G401.6 (cell line): ENCODE measurements around the gene SETD1B.
"Not testable (repeated sequence)": the region's sequence is repeated elsewhere in the genome, so short reads cannot be mapped to it uniquely, and the experiment has no call there.

Source experiments
- FAIRE-seq: peaks from 2 replicates; lab custom pipeline; 2012; peaks lifted over from hg19 to GRCh38; lab: Jason Lieb, UNC

The SETD1B gene

GRCh38 chr12:121858662-121859572, 55.1 kb downstream of the SETD1B start, which contains the start of gene HPD:
TSS of gene HPD (minus strand) at chr12:121858859. CDS start at chr12:121858823, 36 bp downstream.
- peak; percentile 28 for FAIRE-seq

DNA sequence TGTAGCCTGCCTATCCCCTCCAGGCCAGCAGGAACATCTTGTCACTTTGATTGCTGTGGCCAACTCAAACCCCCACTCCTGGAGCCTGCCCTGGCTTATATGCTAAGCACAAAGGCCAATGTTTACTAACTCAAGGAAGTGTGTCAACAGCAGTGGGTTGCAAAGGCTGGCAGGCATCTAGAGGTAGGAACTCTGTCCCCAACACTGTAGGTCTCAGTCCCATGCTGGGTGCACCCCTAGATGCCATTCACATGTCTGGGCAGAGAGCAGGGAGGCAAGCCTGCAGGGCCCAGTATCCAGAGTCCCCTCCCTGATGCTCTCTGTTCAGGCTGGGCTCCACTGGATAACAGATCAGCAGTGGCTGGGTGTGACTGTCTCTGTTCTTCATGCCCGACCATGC, 56.4 kb downstream of the SETD1B start:
- FAIRE-seq, result no peak

- not testable (repeated sequence) for FAIRE-seq
Observed at GRCh38 chr12:121860699-121861098, 56.9 kb downstream of the SETD1B start.

GRCh38 chr12:121861636-121862254, 57.9 kb downstream of the SETD1B start:
- peak; percentile 83 for FAIRE-seq

DNA sequence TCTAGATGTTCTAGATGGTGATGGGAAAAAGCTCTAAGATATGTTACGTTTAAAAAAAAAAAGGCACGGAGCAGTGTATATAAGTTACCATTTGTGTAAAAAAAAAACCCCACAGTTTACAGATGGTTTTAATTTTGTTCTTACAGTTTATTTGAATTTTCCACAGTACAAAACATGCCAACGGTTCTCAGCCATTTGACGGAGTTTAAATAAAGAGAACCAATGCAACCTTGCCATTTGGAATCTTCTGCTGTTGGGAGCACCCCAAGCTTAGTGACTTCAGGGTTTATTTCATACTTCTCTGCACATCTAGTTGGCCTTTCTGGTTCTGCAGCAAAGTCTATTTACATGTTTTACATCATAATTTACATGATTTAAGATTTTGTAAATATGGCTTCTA, 62.5 kb downstream of the SETD1B start:
- FAIRE-seq, result no peak

DNA sequence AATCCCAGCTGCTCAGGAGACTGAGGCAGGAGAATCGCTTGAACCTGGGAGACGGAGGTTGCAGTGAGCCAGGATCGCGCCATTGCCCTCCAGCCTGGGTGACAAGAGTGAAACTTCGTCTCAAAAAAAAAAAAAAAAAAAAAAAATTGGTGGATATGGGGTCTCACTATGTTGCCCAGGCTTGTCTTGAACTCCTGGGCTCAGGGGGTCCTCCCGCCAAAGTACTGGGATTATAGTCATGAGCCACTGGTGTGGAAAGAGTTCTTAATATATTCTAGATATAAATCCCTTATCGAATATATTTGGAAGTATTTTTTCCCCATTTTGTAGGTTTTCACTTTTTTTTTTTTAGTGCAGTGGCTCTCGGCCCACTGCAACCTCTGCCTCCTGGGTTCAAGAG, 65.4 kb downstream of the SETD1B start:
- FAIRE-seq, result not testable (repeated sequence)

GRCh38 chr12:121871467-121871866, 67.7 kb downstream of the SETD1B start:
- FAIRE-seq, result no peak

GRCh38 chr12:121872546-121873215, 68.9 kb downstream of the SETD1B start:
- no peak for FAIRE-seq

- no peak for FAIRE-seq
Observed at GRCh38 chr12:121873216-121873569, 69.4 kb downstream of the SETD1B start.

DNA sequence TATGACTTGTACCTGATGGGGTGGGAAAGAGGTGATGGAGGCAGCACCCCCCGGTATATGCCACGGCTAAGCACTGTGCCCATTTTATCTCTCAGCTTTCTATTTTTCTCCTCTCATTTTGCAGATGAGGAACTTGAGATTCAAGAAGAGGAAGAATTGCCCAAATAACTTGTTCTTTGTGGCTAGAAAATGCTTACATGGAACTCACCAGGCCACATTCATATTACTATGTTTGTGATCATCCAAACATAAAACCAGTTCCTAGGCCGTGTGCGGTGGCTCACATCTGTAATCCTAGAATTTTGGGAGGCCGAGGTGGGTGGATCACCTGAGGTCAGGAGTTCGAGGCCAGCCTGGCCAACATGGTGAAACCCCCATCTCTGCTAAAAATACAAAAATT, 70.3 kb downstream of the SETD1B start:
- FAIRE-seq, result no peak

DNA sequence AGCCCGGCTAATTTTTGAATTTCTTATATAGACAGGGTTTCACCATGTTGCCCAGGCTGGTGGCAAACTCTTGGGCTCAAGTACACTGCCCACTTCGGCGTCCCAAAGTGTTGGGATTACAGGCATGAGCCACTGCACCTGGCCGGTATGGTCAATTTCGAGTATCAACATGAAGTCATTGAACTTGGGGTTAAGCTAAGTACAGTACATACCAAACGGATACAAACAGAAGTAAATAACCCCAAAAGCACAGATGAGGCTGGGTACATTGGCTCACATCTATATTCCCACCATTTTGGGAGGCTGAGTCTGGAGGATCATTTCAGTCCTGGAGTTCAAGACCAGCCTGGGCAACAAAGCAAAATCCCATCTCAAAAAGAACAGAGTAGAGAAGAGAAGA, 71.8 kb downstream of the SETD1B start:
- FAIRE-seq, result no peak

GRCh38 chr12:121876080-121876447, 72.3 kb downstream of the SETD1B start:
- FAIRE-seq, result not testable (repeated sequence)
